Hematopoietic multipotent progenitor cell treated with erythropoietin and hydrocortisone succinate and interleukin-3 and kit ligand, for 8 days (in vitro differentiated cells): ENCODE results near the gene DOCK1.

Source experiments
- DNase-seq: peaks from one replicate; pipeline ENCODE4 v3.0.0-alpha.2; 2015

The DOCK1 gene

DNA sequence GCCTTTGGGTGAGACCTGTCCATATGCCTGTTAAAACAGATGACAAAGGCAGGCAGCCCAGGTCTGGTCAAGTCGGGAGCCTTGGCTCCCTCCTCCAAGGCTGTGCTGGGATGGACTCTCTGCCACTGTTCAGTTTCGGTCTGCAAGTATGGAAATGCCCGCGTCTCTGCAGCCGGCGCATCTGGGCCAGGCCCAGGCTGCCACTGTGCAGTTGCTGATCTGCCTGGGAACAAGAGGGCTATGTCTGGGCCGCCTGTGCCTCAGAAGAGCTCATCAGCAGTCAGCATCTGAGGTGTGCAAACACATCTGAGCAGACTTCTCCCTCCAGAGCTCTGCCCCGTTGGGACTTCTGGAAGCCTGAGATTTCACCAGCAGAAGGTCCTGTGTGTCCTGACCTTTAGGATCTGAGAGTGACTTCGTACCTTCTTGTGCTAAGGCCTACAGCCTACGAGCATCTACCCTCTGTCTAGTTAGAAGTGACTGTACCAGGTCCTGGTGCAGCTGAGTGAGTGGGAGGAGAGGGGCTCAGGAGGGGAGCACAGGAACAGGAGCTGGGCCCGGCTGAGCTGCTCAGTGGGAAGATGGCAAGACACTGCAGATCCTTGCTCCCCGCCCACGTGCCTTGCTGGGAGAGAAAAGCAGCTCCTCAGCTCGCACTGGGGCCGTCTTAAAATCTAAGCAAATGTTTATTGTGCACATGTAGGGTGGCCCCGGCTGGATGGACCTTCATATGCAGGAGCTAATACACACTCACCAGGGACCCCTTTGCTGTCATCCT is 50.9 kb downstream of the DOCK1 start:
- no peak for DNase-seq

GRCh38 chr10:126956712-126957108 is 51.5 kb downstream of the DOCK1 start:
- DNase-seq: no peak

DNA sequence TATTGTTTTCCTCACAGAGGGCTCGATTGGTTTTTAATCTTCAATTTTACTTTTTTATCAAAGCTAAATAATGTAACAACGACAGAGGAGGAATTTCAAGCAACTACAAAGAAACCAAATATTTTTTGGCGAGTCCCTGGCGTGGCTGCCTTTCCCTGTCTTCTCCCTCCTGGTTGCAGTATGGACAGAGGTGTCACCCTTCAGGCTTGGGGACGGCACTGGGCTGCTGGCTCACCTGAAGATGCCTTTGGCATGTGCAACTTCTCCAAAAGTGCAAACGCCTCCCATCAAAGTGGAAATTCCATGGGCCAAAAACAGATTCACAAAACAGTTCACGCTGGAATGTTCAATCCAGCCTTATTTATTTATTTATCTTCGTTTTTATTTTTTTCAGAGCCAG is 51.9 kb downstream of the DOCK1 start:
- DNase-seq: no peak

GRCh38 chr10:126959431-126959830 is 54.2 kb downstream of the DOCK1 start:
- no peak for DNase-seq

DNA sequence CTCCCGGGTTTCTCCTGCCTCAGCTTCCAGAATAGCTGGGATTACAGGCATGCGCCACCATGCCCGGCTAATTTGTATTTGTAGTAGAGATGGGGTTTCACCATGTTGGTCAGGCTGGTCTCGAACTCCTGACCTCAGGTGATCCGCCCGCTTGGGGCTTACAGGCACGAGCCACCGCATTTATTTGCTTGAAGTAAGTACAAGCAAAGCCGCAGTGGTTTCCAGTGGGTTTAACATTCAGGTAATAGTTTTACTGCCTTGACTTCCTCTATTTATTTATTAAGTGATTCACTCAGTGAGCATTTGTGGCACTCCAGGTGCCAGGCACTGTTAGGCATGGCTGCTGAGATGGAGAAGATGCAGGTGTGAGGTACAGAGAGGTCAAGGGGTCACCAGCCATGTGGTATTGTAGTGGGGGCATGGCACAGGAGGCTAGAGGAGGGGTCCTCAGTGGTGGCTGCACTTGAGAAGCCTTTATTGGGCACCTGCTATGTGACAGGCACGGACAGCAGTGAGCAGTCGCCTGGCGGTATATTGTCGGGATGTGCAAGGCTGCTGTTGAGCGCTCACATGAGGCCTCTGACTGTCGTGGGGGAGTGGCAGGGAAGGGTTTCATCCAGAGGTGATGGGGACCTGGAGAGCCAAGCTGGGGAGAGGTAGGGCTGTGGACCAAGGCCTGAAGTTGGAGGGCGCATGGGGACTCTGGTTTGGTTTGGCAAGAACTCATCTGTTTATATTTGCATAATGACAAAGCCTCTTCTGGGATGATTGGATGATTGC is 54.9 kb downstream of the DOCK1 start:
- no peak for DNase-seq

GRCh38 chr10:126963354-126963753 is 58.1 kb downstream of the DOCK1 start:
- no peak for DNase-seq

- DNase-seq: no peak
These were observed 59.0 kb downstream of the DOCK1 start for GRCh38 chr10:126964190-126964589.

DNA sequence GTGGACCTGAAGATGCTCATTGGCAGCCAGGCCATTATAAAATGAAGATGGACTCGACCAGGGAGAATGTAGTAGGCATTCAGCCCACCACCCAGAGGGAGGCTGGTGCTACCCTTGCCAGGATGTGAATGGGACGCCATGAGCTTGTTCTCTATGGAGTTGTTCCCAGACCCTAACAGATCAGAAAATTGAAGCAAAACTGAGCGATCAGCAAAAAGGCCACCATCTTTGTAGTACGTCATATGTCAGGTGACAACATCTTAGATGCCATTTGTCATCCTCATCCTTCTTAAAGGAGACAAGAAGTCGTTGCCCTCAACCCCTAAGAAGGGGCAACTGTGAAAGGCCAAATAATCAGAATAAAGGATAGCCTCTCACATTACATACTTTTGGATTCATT is 61.7 kb downstream of the DOCK1 start:
- no peak for DNase-seq

DNA sequence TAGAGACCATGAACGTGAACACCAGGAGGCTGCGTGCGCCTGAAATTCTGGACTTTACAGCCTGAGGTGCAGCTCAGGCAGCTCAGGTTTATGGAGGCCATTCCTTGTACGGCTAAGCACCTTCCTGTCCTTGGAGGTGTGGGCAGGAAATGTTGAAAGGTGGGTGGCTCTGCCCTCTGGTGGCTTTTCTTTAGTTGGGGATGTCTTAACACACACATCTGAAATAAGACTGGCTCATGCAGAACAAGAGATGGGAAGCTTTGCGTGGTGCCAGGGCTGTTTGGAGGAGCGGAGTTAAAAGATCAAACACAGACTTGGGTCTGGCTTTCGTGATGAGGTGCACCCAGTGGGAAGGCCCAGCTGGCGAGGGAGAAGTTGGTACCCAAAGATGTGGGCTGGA is 64.1 kb downstream of the DOCK1 start:
- DNase-seq: no peak

DNA sequence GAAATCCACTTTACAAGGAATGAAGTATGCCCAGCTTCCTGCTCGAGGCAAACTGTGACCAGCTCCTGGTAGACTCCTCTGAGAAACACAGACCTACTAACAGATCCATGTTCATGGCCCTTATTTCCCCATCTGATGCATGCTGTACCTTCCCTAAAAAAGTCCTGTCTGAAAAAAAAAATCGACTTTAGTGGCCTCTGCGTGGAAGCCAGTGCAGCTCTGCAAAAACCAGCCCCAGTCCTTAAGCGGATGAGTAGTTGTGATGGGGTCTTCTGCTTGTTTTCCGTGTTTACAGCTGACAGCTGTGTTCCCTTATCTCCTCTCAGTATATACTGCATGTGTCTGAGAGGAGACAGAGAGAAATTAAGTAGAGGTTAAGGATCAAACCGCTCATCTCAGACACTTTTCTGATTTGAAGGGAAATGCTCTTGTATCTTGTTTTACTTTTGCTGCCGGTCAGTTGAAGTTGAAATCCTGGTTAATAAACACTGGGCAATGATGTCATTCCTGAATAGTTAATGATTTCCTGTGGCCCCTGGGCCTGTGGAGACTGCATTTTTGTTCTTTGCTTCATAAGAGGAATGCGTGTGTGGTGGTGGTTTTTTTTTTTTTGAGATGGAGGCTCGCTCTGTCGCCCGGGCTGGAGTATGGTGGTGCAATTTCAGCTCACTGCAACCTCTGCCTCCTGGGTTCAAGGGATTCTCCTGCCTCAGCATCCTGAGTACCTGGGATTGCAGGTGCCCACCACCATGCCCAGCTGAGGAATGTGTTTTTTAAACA is 67.6 kb downstream of the DOCK1 start:
- no peak for DNase-seq

- no peak for DNase-seq
These were observed 70.0 kb downstream of the DOCK1 start for GRCh38 chr10:126975221-126975620.

DNA sequence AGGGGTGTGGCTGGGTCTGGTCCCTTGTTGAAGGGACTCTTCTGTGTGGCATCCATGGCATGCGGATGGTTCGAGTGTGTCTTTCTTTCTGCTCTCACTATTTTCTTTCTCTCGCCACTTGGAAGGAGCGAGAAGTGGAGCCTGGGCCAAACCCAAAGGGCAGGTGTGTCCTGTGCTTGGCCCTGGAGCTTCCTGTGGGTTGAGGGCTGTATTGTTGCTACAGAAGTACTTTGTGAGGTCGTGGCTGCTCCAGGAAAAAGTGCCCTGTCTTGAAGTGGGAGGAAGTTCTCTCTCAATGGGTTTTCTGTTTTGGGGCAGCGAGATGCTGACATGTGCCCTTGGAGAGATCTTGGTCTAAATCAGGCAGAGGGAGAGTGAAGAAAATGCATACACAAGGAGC is 72.0 kb downstream of the DOCK1 start:
- DNase-seq: no peak

- no peak for DNase-seq
These were observed 74.1 kb downstream of the DOCK1 start for GRCh38 chr10:126979311-126979710.

GRCh38 chr10:126993208-126993607 is 88.0 kb downstream of the DOCK1 start:
- DNase-seq: no peak

GRCh38 chr10:126997801-126998590 is 92.8 kb downstream of the DOCK1 start:
- DNase-seq: no peak

- no peak for DNase-seq
These were observed 95.4 kb downstream of the DOCK1 start for GRCh38 chr10:127000598-127000997.

GRCh38 chr10:127003032-127003685 is 97.9 kb downstream of the DOCK1 start:
- DNase-seq: no peak

DNA sequence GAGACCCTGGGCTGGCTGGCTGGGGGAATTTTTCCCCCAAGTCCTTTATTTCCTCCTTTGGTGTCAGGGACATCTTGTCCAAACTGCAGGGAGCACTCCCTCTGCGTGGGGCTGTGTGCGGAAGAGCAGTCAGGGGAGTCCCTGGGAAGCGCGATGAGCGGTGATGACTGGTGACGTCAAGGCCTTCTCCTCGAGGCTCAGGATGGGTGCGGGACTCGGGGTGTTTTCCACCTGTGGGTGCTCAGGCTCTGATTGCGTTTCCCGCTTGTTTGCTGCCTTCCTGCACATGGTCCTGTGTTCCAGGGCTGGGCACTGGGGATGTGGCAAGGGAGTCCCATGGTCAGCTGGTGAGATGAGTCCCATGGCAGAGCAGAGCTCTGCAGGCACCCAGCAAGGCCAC is 101.2 kb downstream of the DOCK1 start:
- DNase-seq: no peak

GRCh38 chr10:127009366-127009765 is 104.1 kb downstream of the DOCK1 start:
- DNase-seq: no peak

DNA sequence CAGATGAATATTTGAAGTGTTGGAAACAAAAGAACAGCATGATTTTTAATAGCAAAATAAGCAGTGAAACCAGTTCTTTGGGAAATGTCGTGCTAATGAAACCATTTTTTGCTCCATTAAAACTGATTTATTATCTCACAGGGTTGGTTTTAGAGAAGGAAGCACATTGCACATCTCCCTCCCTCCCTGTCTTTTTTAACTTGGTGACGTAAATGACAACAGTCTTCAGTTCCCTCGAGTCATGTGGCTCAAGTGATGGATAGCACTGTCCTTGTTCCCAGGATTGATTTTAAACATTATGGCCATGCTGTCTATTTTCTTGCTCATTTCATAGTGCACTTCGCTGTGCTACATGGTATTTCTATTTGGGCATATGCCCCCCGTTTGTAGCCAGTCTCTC is 105.9 kb downstream of the DOCK1 start:
- no peak for DNase-seq

DNA sequence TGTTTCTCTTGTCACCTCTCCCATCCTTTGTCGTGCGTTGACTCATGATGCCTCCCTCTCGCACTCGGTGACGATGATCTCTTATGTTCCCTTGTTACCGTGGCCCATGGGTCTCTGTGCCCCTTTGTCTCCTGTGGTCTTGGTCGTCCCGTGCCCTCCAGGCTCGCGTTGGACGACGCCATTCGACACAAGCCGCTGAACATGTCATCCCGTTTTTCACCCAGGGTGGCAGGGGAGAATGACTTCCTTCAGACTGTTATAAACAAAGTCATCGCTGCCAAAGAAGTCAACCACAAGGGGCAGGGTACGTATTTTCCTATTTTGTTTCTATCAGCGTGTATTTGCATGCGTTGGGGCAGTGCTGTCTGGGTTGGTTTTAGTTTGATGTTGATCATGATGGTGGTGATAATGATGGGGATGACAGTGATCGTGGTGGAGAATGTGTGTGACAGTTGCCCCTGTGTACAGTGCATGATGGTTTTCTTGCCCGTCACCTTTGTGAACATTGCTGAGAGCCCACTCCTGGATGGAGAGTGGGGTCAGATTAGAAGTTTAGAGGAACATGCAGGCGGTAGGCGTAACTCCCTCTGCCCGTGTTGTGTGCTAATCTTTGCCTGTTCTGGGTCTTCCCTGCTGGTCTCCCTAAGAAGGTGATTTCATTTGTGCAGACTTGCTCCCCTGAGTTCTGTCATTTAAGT is 107.0 kb downstream of the DOCK1 start:
- DNase-seq: no peak

GRCh38 chr10:127012769-127013152 is 107.5 kb downstream of the DOCK1 start:
- peak; percentile 47 for DNase-seq
